Measurements from ENCODE around the gene KLLN.
"Not testable (repeated sequence)": the region's sequence is repeated elsewhere in the genome, so short reads cannot be mapped to it uniquely, and the experiment has no call there.

KLLN gene, protein sequence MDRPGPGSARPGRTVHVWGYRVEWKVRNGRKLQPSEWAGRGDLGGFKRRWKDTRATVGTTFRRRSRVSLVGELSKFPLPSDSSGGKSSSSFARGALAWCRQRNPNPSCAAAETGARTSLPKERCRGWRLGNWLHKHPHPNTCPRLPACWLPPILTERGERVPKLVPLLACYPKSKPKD

DNA sequence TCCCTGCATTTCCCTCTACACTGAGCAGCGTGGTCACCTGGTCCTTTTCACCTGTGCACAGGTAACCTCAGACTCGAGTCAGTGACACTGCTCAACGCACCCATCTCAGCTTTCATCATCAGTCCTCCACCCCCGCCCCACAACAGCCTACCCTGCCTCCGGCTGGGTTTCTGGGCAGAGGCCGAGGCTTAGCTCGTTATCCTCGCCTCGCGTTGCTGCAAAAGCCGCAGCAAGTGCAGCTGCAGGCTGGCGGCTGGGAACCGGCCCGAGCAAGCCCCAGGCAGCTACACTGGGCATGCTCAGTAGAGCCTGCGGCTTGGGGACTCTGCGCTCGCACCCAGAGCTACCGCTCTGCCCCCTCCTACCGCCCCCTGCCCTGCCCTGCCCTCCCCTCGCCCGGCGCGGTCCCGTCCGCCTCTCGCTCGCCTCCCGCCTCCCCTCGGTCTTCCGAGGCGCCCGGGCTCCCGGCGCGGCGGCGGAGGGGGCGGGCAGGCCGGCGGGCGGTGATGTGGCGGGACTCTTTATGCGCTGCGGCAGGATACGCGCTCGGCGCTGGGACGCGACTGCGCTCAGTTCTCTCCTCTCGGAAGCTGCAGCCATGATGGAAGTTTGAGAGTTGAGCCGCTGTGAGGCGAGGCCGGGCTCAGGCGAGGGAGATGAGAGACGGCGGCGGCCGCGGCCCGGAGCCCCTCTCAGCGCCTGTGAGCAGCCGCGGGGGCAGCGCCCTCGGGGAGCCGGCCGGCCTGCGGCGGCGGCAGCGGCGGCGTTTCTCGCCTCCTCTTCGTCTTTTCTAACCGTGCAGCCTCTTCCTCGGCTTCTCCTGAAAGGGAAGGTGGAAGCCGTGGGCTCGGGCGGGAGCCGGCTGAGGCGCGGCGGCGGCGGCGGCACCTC lies at the start of gene KLLN, which contains the start of gene PTEN:
Gene KLLN, minus strand, starts transcription at position 481 of the 891 bp plus-strand sequence. CDS start 1,046 bp downstream, outside the sequence.
Gene PTEN, plus strand, starts transcription at position 573 of the 891 bp plus-strand sequence. CDS start 845 bp downstream, outside the sequence.
- peak; percentile 97 for DNase-seq

DNA sequence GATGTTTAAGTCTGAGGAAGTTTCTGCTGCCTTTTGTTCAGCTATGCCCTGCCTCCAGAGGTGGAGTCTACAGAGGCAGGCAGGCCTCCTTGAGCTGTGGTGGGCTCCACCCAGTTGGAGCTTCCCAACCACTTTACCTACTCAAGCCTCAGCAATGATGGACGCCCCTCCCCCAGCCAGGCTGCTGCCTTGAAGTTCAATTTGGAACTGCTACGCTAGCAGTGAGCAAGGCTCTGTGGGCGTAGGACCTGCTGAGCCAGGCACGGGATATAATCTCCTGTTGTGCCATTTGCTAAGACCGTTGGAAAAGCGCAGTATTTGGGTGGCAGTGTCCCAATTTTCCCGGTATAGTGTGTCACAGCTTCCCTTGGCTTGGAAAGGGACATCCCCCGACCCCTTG lies 40.1 kb upstream of the KLLN start:
- not testable (repeated sequence) for DNase-seq

GRCh38 chr10:87897957-87898356 lies 34.6 kb upstream of the KLLN start:
- DNase-seq, result not testable (repeated sequence)

- DNase-seq, result no peak
Measured at GRCh38 chr10:87896216-87896615, 32.9 kb upstream of the KLLN start.

DNA sequence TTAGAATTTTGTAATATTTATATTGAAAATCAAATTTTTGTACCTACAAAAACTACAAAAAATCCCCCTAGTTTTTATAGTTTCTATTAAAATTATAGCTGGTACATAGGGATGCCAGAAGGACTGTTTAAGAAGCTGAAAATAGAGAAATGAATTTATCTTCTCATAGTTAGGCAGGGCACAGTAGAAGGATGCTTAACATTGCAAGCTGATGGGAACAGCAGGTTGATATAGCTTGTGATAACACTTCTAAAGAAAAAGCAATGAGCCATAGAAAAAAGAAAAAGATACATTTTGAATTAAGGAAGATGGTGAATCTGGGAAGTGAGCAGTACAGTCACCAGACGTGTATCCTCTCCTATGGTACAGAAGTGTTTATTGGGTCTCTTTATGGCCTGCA lies 32.1 kb upstream of the KLLN start:
- DNase-seq, result no peak

DNA sequence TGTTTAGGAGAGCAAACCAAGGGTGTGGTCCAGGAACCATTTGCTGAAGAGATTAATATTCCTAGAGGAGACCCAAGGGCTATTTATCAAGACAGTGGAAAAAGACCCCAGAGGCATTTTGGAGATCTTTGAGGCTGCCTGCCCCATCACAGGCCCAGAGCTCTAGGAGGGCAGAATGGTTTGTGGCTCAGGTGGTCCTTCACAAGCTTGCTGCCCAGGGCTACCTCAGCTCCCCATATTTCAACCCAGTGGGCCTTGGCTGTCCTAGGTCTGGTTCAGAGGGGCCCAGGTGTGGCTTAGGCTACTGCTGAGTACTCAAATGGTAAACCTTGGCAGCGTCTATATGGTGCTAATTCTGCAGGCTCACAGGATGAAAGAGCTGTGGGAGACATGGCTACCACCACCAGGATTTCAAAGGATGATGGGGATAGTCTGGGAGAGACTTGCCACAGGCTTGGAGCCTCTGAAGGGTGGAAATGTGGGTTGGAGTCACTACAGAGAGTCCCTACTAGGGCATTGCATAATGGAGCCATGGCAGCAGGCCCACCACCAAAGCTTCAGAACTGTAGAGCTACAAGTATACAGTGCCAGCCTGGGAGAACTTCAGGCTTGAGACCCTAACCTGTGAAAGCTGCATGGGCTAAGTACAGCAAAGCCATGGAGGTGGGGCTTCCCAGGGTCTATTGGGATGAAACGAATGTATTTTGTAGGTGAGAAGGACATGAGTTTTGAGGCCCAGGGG lies 24.4 kb upstream of the KLLN start:
- no peak for DNase-seq

DNA sequence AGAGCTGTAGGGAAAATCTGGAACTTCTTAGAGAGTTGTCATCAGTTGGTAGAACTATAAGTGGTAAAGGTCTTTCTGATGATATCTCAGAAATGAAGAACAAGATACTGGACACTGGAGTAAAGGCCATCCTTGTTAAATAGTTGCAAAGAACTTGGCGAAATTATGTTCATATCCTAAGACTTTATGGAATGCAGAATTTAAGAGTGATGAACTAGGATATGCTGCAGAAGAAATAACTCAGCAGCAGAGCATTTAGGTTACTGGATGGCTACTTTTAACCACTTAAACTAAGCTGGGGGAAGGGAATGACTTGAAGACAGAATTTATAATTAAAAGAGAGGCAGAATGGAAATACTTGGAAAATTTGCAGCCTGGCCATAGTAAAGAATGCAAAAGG lies 23.8 kb upstream of the KLLN start:
- no peak for DNase-seq

- no peak for DNase-seq
Measured at GRCh38 chr10:87886635-87887034, 23.3 kb upstream of the KLLN start.

GRCh38 chr10:87882555-87883294 lies 19.4 kb upstream of the KLLN start:
- DNase-seq, result no peak

GRCh38 chr10:87881373-87882059 lies 18.2 kb upstream of the KLLN start:
- not testable (repeated sequence) for DNase-seq

DNA sequence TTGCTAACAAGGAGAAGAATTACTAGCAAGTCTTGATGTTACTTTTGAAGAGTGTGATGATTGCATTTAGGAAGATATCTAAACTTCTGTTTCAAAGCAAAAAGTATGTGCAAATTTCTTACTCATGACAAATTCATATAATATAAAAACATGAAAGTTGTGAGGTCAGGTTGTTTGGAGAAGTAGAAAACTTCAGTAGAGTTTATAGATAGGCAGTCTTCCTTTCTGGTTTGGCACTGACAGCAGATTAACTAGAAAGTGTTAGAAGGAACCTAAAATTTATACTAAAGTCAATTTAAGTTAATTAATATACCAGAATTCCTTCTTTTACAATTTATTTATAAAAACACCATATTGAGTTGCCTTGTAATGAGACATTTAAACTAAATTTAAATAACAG lies 17.0 kb upstream of the KLLN start:
- no peak for DNase-seq

GRCh38 chr10:87878664-87879459 lies 15.5 kb upstream of the KLLN start:
- no peak for DNase-seq

GRCh38 chr10:87875929-87876571 lies 12.7 kb upstream of the KLLN start:
- no peak for DNase-seq

DNA sequence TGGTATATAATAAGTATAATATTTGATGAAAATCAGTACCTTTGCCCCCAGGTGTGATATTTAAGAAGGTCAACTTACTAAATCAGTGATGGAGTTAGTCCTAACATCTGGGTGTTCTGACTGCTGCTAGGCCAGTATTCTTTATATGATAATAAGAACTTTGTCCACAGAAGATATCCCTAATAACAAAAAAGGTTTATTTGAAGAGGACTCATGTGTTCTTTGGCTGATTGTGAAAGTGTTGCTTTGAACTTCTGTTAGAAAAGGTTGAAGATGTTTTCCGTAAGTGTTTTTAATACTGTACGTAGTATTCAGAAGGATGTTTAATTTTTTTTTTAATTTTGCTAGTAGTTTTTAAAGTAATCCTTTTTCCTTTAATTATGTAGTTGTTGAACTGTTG lies 10.3 kb upstream of the KLLN start:
- DNase-seq, result no peak

GRCh38 chr10:87872828-87873227 lies 9.5 kb upstream of the KLLN start:
- no peak for DNase-seq

- no peak for DNase-seq
Measured at GRCh38 chr10:87869773-87870551, 6.6 kb upstream of the KLLN start.

DNA sequence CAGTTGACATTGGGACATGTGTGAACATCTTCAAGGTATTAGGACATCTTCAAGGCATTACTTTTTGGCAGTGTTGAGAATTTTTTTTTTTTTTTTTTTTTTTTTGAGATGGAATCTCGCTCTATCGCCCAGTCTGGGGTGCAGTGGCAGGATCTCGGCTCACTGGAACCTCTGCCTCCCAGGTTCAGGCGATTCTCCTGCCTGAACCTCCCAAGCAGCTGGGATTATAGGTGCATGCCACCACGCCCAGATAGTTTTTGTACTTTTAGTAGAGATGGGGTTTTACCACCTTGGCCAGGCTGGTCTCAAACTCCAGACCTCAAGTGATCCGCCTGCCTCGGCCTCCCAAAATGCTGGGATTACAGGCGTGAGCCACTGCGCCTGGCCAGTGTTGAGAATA lies 5.8 kb upstream of the KLLN start:
- not testable (repeated sequence) for DNase-seq

DNA sequence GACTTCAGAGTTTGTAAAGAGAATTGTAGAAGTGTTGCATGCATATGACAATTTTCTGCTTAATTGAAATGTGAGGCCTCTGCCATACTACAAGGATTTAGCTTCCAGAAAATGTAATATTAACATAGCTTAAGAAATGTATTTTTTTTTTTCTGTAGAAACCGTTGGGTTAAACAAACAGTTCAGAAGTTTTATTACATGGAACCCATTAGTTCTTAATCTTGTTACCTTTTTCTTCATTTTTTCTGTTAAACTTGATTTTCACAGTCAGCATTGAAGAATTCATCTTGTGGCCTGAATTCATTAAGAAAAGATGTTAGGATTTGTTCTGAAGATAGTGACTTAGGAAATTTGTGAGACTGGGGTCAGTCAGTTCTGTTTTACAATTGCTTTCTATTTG lies 4.9 kb upstream of the KLLN start:
- DNase-seq, result peak; percentile 26

DNA sequence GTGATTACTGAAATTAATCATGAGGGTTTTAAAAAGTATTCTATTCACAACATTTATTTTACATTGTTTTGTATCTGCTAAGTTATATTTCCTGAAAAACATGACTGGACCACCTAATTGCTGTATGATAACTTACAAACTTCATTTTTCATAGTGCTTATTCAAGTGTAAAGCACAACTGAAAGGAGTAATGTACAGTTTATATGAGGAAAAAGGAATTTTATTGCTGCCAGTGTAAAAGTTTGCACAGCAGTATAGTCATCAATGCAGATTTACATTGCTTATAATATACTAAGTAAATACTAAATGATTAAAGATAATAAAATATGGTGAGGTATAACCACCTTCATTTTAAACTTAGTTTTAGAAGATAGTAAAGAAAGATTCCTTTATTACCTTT lies 4.1 kb upstream of the KLLN start:
- peak; percentile 26 for DNase-seq

- DNase-seq, result peak; percentile 27
Measured at GRCh38 chr10:87866412-87866974, 3.2 kb upstream of the KLLN start.

All from eye (tissue), 1 donor.